ENCODE data around the gene IER5. TPM values are rescaled to one million over a fixed set of nuclear protein-coding genes. Genes with fewer than 3 reads are reported as not detected.

The IER5 gene
- total RNA-seq, 1 donor = 17.4 TPM

DNA sequence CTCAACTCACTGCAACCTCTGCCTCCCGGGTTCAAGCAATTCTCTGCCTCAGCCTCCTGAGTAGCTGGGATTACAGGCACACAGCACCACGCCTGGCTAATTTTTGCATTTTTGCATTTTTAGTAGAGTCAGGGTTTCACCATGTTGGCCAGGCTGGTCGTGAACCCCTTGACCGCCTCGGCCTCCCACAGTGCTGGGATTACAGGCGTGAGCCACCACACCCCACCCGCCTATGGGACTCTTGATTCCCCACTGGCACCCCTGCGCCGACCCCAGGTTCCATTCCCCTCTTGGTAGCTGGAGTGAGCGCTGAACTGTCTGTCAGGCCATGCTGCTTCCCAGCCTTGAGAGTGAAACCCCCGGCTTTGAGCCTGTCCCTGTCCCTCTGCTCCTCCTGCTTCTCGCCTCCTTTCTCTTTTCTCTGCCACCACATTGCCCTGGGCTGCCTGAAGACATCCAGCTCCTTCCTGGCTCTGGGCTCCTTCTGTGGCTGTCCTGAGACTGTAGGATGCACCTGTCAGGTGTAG is 48.8 kb downstream of the IER5 start:
- DNase-seq (ENCODE audit: insufficient read length, low spot score, missing footprints) = no peak
- Histone ChIP-seq H2AFZ (ENCODE audit: low read length) (no peak overlapping the region), H3K4me2 (ENCODE audit: insufficient read depth, low read length) (no peak overlapping the region), H4K20me1 (ENCODE audit: insufficient read depth, low read length) (no peaks in the 10 kb centered on the region), H3K4me3 (ENCODE audit: insufficient read depth, low read length) (no peak overlapping the region), H3K27ac (ENCODE audit: low read depth, low read length) (no peak overlapping the region), H3K79me2 (ENCODE audit: insufficient read depth, low read length) (no peaks in the 10 kb centered on the region), H3K4me1 (ENCODE audit: insufficient read depth, low read length) (peaks cover 52% of the 10 kb centered on the region), H3K9me3 (ENCODE audit: low read depth, low read length) (no peaks in the 10 kb centered on the region), H3K36me3 (ENCODE audit: insufficient read depth, low read length) (no peaks in the 10 kb centered on the region), H3K27me3 (ENCODE audit: insufficient read depth, low read length) (no peaks in the 10 kb centered on the region)
- TF ChIP-seq CTCF (IDR thresholded peaks at IDR 0.05; ENCODE audit: extremely low read depth, low read depth, low read length) = no peak

DNA sequence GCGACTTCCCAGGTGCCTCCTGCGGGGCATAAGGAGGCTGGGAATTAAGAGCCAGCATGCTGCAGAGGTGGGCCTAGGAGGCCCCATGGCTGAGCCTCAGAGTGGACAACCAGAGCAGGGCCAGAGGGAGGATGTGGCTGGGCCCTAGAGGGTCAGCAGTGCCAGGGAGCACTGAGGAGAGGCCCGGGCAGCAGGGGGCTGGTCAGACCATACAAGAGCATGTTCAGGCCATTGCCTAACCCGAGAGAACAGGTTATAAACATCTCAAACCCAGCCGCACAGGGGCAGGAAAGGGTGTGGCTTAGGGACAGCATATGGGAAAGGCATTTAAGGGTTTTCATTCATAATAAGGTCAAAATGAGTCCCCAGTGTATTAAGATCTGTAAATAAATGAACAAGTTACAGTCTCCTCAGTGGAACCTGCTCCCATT is 51.1 kb downstream of the IER5 start:
- Histone ChIP-seq H3K4me3 (ENCODE audit: insufficient read depth, low read length) (no peak overlapping the region), H2AFZ (ENCODE audit: low read length) (no peak overlapping the region), H3K4me2 (ENCODE audit: insufficient read depth, low read length) (peak overlapping the region; percentile 38), H3K4me1 (ENCODE audit: insufficient read depth, low read length) (peaks cover 53% of the 10 kb centered on the region), H3K27ac (ENCODE audit: low read depth, low read length) (peak overlapping the region; percentile 90), H3K36me3 (ENCODE audit: insufficient read depth, low read length) (no peaks in the 10 kb centered on the region), H3K79me2 (ENCODE audit: insufficient read depth, low read length) (no peaks in the 10 kb centered on the region), H3K9me3 (ENCODE audit: low read depth, low read length) (no peaks in the 10 kb centered on the region), H3K27me3 (ENCODE audit: insufficient read depth, low read length) (no peaks in the 10 kb centered on the region), H4K20me1 (ENCODE audit: insufficient read depth, low read length) (no peaks in the 10 kb centered on the region)
- no peak for TF ChIP-seq CTCF (IDR thresholded peaks at IDR 0.05; ENCODE audit: extremely low read depth, low read depth, low read length)
- peak; percentile 72 for DNase-seq (ENCODE audit: insufficient read length, low spot score, missing footprints)

GRCh38 chr1:181140398-181140797 is 51.9 kb downstream of the IER5 start:
- Histone ChIP-seq H2AFZ (ENCODE audit: low read length) (no peak overlapping the region), H4K20me1 (ENCODE audit: insufficient read depth, low read length) (no peaks in the 10 kb centered on the region), H3K4me2 (ENCODE audit: insufficient read depth, low read length) (peak overlapping the region; percentile 38), H3K79me2 (ENCODE audit: insufficient read depth, low read length) (no peaks in the 10 kb centered on the region), H3K27me3 (ENCODE audit: insufficient read depth, low read length) (no peaks in the 10 kb centered on the region), H3K36me3 (ENCODE audit: insufficient read depth, low read length) (no peaks in the 10 kb centered on the region), H3K4me1 (ENCODE audit: insufficient read depth, low read length) (peaks cover 46% of the 10 kb centered on the region), H3K4me3 (ENCODE audit: insufficient read depth, low read length) (no peak overlapping the region), H3K9me3 (ENCODE audit: low read depth, low read length) (no peaks in the 10 kb centered on the region), H3K27ac (ENCODE audit: low read depth, low read length) (peak overlapping the region; percentile 90)
- no peak for DNase-seq (ENCODE audit: insufficient read length, low spot score, missing footprints)
- no peak for TF ChIP-seq CTCF (IDR thresholded peaks at IDR 0.05; ENCODE audit: extremely low read depth, low read depth, low read length)

DNA sequence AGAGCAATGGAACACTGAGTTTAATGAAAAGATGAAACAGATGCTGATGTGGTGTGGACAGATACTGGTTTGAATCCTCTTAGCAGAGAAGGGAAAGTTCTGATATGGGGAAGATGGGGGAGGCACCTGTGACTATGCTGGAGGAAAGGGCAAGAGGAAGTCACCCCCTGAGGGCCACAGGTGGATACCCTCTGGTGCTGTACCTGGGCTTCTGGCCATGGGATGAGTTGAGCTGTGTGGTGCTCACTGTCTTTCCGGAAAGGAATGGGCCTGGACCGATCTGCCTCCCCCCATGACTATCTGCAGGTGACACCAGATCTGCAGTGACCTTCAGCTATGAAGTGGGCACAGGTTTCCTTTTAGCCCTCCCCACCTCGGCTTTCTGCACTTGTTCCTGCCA is 52.4 kb downstream of the IER5 start:
- Histone ChIP-seq H3K27ac (ENCODE audit: low read depth, low read length) (peak overlapping the region; percentile 90), H3K4me2 (ENCODE audit: insufficient read depth, low read length) (peak overlapping the region; percentile 38), H3K36me3 (ENCODE audit: insufficient read depth, low read length) (no peaks in the 10 kb centered on the region), H3K79me2 (ENCODE audit: insufficient read depth, low read length) (no peaks in the 10 kb centered on the region), H3K9me3 (ENCODE audit: low read depth, low read length) (no peaks in the 10 kb centered on the region), H3K4me3 (ENCODE audit: insufficient read depth, low read length) (no peak overlapping the region), H3K27me3 (ENCODE audit: insufficient read depth, low read length) (no peaks in the 10 kb centered on the region), H3K4me1 (ENCODE audit: insufficient read depth, low read length) (peaks cover 41% of the 10 kb centered on the region), H2AFZ (ENCODE audit: low read length) (no peak overlapping the region), H4K20me1 (ENCODE audit: insufficient read depth, low read length) (no peaks in the 10 kb centered on the region)
- TF ChIP-seq CTCF (IDR thresholded peaks at IDR 0.05; ENCODE audit: extremely low read depth, low read depth, low read length) = no peak
- DNase-seq (ENCODE audit: insufficient read length, low spot score, missing footprints) = no peak
